Stimulated activated memory B cell treated with anti-CD40 and anti-IgM and Interleukin-4, amounts not matched to agents 10 μg/mL and 1 μg/mL and 100 μg/mL, for 72 hours (primary cell): ENCODE results near the gene LRSAM1.

Experiments used
- ATAC-seq: fragments of 150-1000 bp; cut with Tn5 transposase; 2 replicates; pipeline ENCODE4 v1.10.0; 2021
- H3K27ac Mint-ChIP-seq: one replicate; pipeline ENCODE4 v1.8.0; 2022; ENCODE audit warnings: mild to moderate bottlenecking, mixed read lengths
- H3K27me3 Mint-ChIP-seq: one replicate; pipeline ENCODE4 v1.8.0; 2022; ENCODE audit warnings: mixed read lengths
- H3K36me3 Mint-ChIP-seq: one replicate; pipeline ENCODE4 v1.8.0; 2022; ENCODE audit warnings: mixed read lengths
- H3K4me1 Mint-ChIP-seq: one replicate; pipeline ENCODE4 v1.8.0; 2022; ENCODE audit warnings: mixed read lengths
- H3K4me3 Mint-ChIP-seq: one replicate; pipeline ENCODE4 v1.8.0; 2022; ENCODE audit warnings: mild to moderate bottlenecking, moderate library complexity, mixed read lengths
- H3K9me3 Mint-ChIP-seq: one replicate; pipeline ENCODE4 v1.8.0; 2022; ENCODE audit warnings: mixed read lengths

The LRSAM1 gene

GRCh38 chr9:127493592-127494303, 42.4 kb downstream of the LRSAM1 start:
- Mint-ChIP-seq H3K36me3 (peaks cover 62% of the 10 kb centered on the region), H3K27me3 (no peaks in the 10 kb centered on the region), H3K9me3 (no peaks in the 10 kb centered on the region), H3K4me1 (no peaks in the 10 kb centered on the region), H3K4me3 (no peak overlapping the region), H3K27ac (no peak overlapping the region)
- ATAC-seq, result no peak

DNA sequence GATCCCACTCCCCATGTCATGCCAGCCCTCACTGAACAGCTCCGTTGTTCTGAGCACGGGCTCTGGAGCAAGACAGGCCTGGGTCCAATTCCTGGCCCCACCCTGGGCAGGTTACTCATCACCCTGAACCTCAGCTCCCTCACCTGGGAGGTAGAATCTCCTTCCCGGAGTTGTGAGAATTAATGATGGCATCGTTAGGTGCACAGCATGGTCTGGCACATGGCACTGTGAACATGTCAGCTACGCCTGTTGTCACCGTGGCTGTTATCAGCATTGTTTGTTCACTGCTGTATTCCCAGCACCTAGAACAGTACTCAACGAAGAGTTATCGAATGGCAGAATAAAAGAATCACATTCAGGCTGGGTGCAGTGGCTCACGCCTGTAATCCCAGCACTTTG, 43.0 kb downstream of the LRSAM1 start:
- H3K4me1 Mint-ChIP-seq, result no peaks in the 10 kb centered on the region
- H3K9me3 Mint-ChIP-seq, result no peaks in the 10 kb centered on the region
- no peaks in the 10 kb centered on the region for H3K27me3 Mint-ChIP-seq
- no peak for ATAC-seq
- H3K4me3 Mint-ChIP-seq, result no peak overlapping the region
- H3K27ac Mint-ChIP-seq, result no peak overlapping the region
- H3K36me3 Mint-ChIP-seq, result peaks cover 56% of the 10 kb centered on the region

DNA sequence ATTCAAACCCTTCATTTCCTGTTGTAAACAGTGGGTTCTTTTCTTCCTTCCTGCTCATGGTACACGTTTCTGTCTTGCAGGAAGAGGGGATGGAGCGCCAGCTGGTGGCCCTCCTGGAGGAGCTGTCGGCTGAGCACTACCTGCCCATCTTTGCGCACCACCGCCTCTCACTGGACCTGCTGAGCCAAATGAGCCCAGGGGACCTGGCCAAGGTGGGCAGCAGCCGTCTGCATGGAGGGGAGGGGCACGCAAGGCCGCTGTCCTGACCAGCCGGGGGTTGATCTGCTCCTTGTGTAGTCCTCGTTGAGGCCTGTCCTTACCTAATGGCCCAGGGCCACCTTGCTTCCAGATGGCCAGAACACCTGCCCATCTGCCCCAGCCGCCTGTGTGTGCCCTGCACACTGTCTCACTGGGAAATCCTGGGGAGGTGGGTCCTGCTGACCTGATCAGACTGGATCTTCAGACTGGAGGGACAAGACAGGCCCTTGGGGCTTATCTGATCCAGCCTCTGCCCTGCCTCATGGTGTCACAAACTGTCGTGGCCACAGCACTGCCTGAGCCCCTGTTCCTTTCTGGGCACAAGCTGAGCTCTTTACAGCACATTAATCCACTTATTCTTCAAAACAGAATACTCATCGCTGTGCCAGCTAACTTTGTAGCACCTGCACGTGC, 44.7 kb downstream of the LRSAM1 start:
- no peaks in the 10 kb centered on the region for H3K9me3 Mint-ChIP-seq
- H3K4me3 Mint-ChIP-seq, result no peak overlapping the region
- H3K27ac Mint-ChIP-seq, result no peak overlapping the region
- H3K4me1 Mint-ChIP-seq, result no peaks in the 10 kb centered on the region
- H3K36me3 Mint-ChIP-seq, result peaks cover 45% of the 10 kb centered on the region
- H3K27me3 Mint-ChIP-seq, result no peaks in the 10 kb centered on the region
- no peak for ATAC-seq

DNA sequence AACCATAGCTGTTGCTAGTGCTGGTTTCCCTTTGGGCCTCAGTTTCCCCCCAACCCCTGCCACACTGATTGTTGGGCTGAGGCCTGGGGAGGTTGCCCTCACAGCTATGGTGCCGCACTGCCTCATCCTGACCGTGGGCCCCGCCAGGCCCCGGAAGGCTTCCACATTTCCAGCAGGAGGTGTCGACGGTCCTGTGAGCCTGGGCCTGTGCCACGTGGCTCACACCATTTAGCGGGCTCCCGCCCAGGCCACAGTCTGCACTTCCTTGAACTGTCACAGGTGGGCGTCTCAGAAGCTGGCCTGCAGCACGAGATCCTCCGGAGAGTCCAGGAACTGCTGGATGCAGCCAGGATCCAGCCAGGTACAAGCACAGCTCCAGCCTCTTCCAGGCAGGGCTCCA, 45.7 kb downstream of the LRSAM1 start:
- no peak for ATAC-seq
- Mint-ChIP-seq H3K4me3 (no peak overlapping the region), H3K36me3 (peaks cover 38% of the 10 kb centered on the region), H3K27me3 (no peaks in the 10 kb centered on the region), H3K9me3 (no peaks in the 10 kb centered on the region), H3K27ac (no peak overlapping the region), H3K4me1 (no peaks in the 10 kb centered on the region)

GRCh38 chr9:127497656-127498290, 46.5 kb downstream of the LRSAM1 start:
- no peak for ATAC-seq
- no peaks in the 10 kb centered on the region for H3K9me3 Mint-ChIP-seq
- H3K27me3 Mint-ChIP-seq, result no peaks in the 10 kb centered on the region
- H3K4me3 Mint-ChIP-seq, result no peak overlapping the region
- no peaks in the 10 kb centered on the region for H3K4me1 Mint-ChIP-seq
- H3K36me3 Mint-ChIP-seq, result peaks cover 31% of the 10 kb centered on the region
- no peak overlapping the region for H3K27ac Mint-ChIP-seq

DNA sequence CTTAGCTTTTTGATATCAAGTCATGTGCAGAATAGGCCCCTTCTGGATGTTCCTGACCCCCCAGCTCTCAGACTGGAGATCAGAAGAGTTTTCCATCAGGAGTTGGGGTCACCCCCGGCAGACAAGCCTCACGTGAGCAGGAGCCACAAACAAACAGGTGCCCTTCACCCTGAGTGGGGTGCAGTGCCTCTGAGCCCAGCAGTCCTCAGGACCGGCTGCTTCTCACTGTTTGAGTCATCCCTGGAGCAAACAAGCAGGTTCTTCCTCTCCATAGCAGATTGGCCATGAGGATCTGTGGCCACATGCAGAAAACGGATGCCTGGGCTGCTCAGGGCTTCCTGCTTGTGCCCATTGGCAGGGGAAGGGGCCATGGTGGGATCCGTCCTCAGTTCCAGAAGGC, 47.0 kb downstream of the LRSAM1 start:
- Mint-ChIP-seq H3K27me3 (no peaks in the 10 kb centered on the region), H3K4me3 (no peak overlapping the region), H3K9me3 (no peaks in the 10 kb centered on the region), H3K27ac (no peak overlapping the region), H3K36me3 (peaks cover 26% of the 10 kb centered on the region), H3K4me1 (no peaks in the 10 kb centered on the region)
- no peak for ATAC-seq

- Mint-ChIP-seq H3K4me1 (no peaks in the 10 kb centered on the region), H3K36me3 (peaks cover 19% of the 10 kb centered on the region), H3K4me3 (no peak overlapping the region)
Measured at GRCh38 chr9:127500399-127500798, 49.1 kb downstream of the LRSAM1 start.

GRCh38 chr9:127500862-127501261, 49.6 kb downstream of the LRSAM1 start:
- ATAC-seq, result no peak
- Mint-ChIP-seq H3K4me1 (no peaks in the 10 kb centered on the region), H3K27ac (no peak overlapping the region), H3K27me3 (no peaks in the 10 kb centered on the region), H3K4me3 (no peak overlapping the region), H3K9me3 (no peaks in the 10 kb centered on the region), H3K36me3 (peaks cover 16% of the 10 kb centered on the region)

More at GRCh38 chr9:127500399-127500798, 49.1 kb downstream of the LRSAM1 start:
- no peak for ATAC-seq
- Mint-ChIP-seq H3K9me3 (no peaks in the 10 kb centered on the region), H3K27ac (no peak overlapping the region), H3K27me3 (no peaks in the 10 kb centered on the region)

DNA sequence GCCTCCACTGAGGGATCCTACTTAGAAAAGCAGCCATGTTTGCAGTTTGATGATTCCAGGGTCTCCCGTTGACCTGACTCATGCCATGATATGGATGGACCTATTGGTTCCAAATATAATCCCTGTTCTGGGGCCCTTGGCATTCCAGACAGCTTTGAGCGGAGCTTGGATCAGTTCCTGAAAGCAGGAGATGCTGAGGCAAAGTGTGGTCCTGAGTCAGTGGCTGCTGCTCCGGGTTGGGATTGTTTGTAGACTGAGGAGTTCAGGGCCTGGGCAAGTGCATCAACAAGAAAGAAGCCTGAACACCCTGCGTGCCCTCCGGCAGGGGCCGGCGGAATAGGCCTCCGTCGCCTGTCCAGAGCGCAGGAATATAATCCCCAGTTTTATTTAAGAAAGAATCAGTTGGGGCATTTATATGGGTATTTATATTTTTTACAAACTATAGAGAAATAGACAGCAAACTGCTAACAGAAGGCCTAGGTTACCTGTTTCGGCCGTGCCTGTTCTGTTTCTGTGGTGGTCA, 50.6 kb downstream of the LRSAM1 start:
- H3K9me3 Mint-ChIP-seq, result no peaks in the 10 kb centered on the region
- H3K27ac Mint-ChIP-seq, result no peak overlapping the region
- peaks cover 7% of the 10 kb centered on the region for H3K36me3 Mint-ChIP-seq
- H3K4me3 Mint-ChIP-seq, result no peak overlapping the region
- no peaks in the 10 kb centered on the region for H3K27me3 Mint-ChIP-seq
- ATAC-seq, result no peak
- no peaks in the 10 kb centered on the region for H3K4me1 Mint-ChIP-seq

DNA sequence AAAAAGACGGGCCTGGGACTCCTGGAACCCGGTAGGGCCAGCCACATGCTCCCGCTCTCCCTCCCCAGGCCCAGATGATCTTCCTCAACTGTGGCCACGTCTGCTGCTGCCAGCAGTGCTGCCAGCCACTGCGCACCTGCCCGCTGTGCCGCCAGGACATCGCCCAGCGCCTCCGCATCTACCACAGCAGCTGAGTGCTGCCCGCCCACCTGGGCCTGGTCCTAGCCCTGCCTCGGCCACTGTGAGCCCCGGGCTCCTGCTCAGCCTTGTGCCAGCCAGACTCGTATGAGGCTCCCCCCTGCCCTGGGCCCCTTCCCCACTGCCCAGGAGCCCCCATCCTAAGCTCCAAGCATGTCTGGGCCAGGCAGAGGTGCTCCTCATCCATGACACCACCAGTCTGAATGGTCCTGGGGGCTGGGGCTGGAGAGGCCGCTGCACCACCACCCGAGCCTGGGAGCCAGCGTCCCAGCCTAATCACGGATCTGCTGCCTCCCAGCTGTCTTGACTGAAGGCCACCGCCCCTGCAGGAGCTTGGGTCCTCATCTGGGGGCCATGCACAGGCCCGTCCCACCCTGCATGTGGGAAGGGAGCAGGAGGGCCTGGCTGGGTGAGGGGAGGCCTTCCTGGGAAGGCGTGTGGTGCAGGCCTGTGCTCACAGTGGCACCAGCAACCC, 51.5 kb downstream of the LRSAM1 start:
- Mint-ChIP-seq H3K27me3 (no peaks in the 10 kb centered on the region), H3K36me3 (peaks cover 3% of the 10 kb centered on the region)
- no peak for ATAC-seq

GRCh38 chr9:127503379-127503921, 52.1 kb downstream of the LRSAM1 start:
- H3K9me3 Mint-ChIP-seq, result no peaks in the 10 kb centered on the region
- H3K4me1 Mint-ChIP-seq, result no peaks in the 10 kb centered on the region
- H3K36me3 Mint-ChIP-seq, result no peaks in the 10 kb centered on the region
- no peak for ATAC-seq
- H3K27ac Mint-ChIP-seq, result no peak overlapping the region
- H3K27me3 Mint-ChIP-seq, result no peaks in the 10 kb centered on the region
- no peak overlapping the region for H3K4me3 Mint-ChIP-seq

More for the DNA sequence above, 51.5 kb downstream of the LRSAM1 start:
- Mint-ChIP-seq H3K4me3 (no peak overlapping the region), H3K4me1 (no peaks in the 10 kb centered on the region), H3K9me3 (no peaks in the 10 kb centered on the region), H3K27ac (no peak overlapping the region)

GRCh38 chr9:127503947-127504886, 52.9 kb downstream of the LRSAM1 start:
- H3K9me3 Mint-ChIP-seq, result no peaks in the 10 kb centered on the region
- peak; percentile 76 for ATAC-seq
- H3K27me3 Mint-ChIP-seq, result no peaks in the 10 kb centered on the region
- H3K4me3 Mint-ChIP-seq, result no peak overlapping the region
- H3K4me1 Mint-ChIP-seq, result no peaks in the 10 kb centered on the region
- no peak overlapping the region for H3K27ac Mint-ChIP-seq
- no peaks in the 10 kb centered on the region for H3K36me3 Mint-ChIP-seq

GRCh38 chr9:127504887-127505251, 53.6 kb downstream of the LRSAM1 start:
- H3K36me3 Mint-ChIP-seq, result no peaks in the 10 kb centered on the region
- no peaks in the 10 kb centered on the region for H3K9me3 Mint-ChIP-seq
- H3K27ac Mint-ChIP-seq, result no peak overlapping the region
- ATAC-seq, result no peak
- no peak overlapping the region for H3K4me3 Mint-ChIP-seq
- no peaks in the 10 kb centered on the region for H3K27me3 Mint-ChIP-seq
- H3K4me1 Mint-ChIP-seq, result no peaks in the 10 kb centered on the region

GRCh38 chr9:127505396-127506116, 54.2 kb downstream of the LRSAM1 start:
- Mint-ChIP-seq H3K9me3 (no peaks in the 10 kb centered on the region), H3K27ac (no peak overlapping the region), H3K4me1 (no peaks in the 10 kb centered on the region), H3K4me3 (no peak overlapping the region), H3K36me3 (no peaks in the 10 kb centered on the region), H3K27me3 (no peaks in the 10 kb centered on the region)
- peak; percentile 40 for ATAC-seq
